Measurements from ENCODE around the gene MAMSTR.
"Not testable (repeated sequence)": the region's sequence is repeated elsewhere in the genome, so short reads cannot be mapped to it uniquely, and the experiment has no call there.

Gene MAMSTR

GRCh38 chr19:48680436-48681126 is 38.9 kb downstream of the MAMSTR start:
- H3K4me1 Mint-ChIP-seq (ENCODE audit: low read depth in 2 of 2) = peaks cover 0 to under 1% of the 10 kb centered on the region in 2 donors
- no peak overlapping the region for H3K27ac Mint-ChIP-seq
- no peak overlapping the region for H3K4me3 Mint-ChIP-seq
- ATAC-seq (replicated peaks) (no peak), DNase-seq (no peak)
- no peaks in the 10 kb centered on the region for H3K27me3 Mint-ChIP-seq
- no peaks in the 10 kb centered on the region for H3K9me3 Mint-ChIP-seq
- no peaks in the 10 kb centered on the region for H3K36me3 Mint-ChIP-seq (ENCODE audit: insufficient read depth)

- not testable (repeated sequence) for H3K4me3 Mint-ChIP-seq; H3K4me1 Mint-ChIP-seq (ENCODE audit: low read depth in 2 of 2); H3K9me3 Mint-ChIP-seq; DNase-seq; H3K36me3 Mint-ChIP-seq (ENCODE audit: insufficient read depth); H3K27me3 Mint-ChIP-seq; ATAC-seq (replicated peaks); H3K27ac Mint-ChIP-seq
Measured at GRCh38 chr19:48680006-48680405, 39.5 kb downstream of the MAMSTR start.

GRCh38 chr19:48678201-48678600 is 41.3 kb downstream of the MAMSTR start:
- no peaks in the 10 kb centered on the region for H3K27me3 Mint-ChIP-seq
- H3K36me3 Mint-ChIP-seq (ENCODE audit: insufficient read depth) = no peaks in the 10 kb centered on the region
- H3K4me1 Mint-ChIP-seq (ENCODE audit: low read depth in 2 of 2) = peaks cover 5 to 6% of the 10 kb centered on the region in 2 donors

GRCh38 chr19:48676887-48677286 is 42.6 kb downstream of the MAMSTR start:
- no peak for ATAC-seq (replicated peaks)
- Mint-ChIP-seq H3K9me3 (no peaks in the 10 kb centered on the region), H3K36me3 (ENCODE audit: insufficient read depth) (no peaks in the 10 kb centered on the region), H3K27me3 (no peaks in the 10 kb centered on the region), H3K4me3 (no peak overlapping the region), H3K27ac (no peak overlapping the region), H3K4me1 (ENCODE audit: low read depth in 2 of 2) (peaks cover 5 to 6% of the 10 kb centered on the region in 2 donors)
- DNase-seq = no peak

More at GRCh38 chr19:48678201-48678600, 41.3 kb downstream of the MAMSTR start:
- no peaks in the 10 kb centered on the region for H3K9me3 Mint-ChIP-seq
- DNase-seq (no peak), ATAC-seq (replicated peaks) (no peak)
- H3K27ac Mint-ChIP-seq = no peak overlapping the region
- H3K4me3 Mint-ChIP-seq = no peak overlapping the region

GRCh38 chr19:48676487-48676886 is 43.0 kb downstream of the MAMSTR start:
- no peaks in the 10 kb centered on the region for H3K9me3 Mint-ChIP-seq
- peaks cover 5 to 6% of the 10 kb centered on the region in 2 donors for H3K4me1 Mint-ChIP-seq (ENCODE audit: low read depth in 2 of 2)
- ATAC-seq (replicated peaks) (no peak), DNase-seq (no peak)
- no peaks in the 10 kb centered on the region for H3K27me3 Mint-ChIP-seq
- H3K4me3 Mint-ChIP-seq = no peak overlapping the region
- H3K36me3 Mint-ChIP-seq (ENCODE audit: insufficient read depth) = no peaks in the 10 kb centered on the region
- no peak overlapping the region for H3K27ac Mint-ChIP-seq

- Mint-ChIP-seq H3K4me1 (ENCODE audit: low read depth in 2 of 2) (peaks cover 5 to 6% of the 10 kb centered on the region in 2 donors), H3K27me3 (no peaks in the 10 kb centered on the region), H3K36me3 (ENCODE audit: insufficient read depth) (no peaks in the 10 kb centered on the region), H3K4me3 (peak overlapping the region in 1 of 2 donors; percentile 33), H3K9me3 (no peaks in the 10 kb centered on the region), H3K27ac (peak overlapping the region in 1 of 2 donors; percentile 60)
- peak; percentile 75 to 76 (median 75) for DNase-seq
- ATAC-seq (replicated peaks) = peak; percentile 96
Measured at GRCh38 chr19:48674921-48675824, 44.4 kb downstream of the MAMSTR start.

- H3K4me3 Mint-ChIP-seq = no peak overlapping the region
- peaks cover 7% of the 10 kb centered on the region for H3K36me3 Mint-ChIP-seq (ENCODE audit: insufficient read depth)
- no peaks in the 10 kb centered on the region for H3K9me3 Mint-ChIP-seq
- DNase-seq = no peak
- no peak overlapping the region for H3K27ac Mint-ChIP-seq
- peaks cover 5 to 6% of the 10 kb centered on the region in 2 donors for H3K4me1 Mint-ChIP-seq (ENCODE audit: low read depth in 2 of 2)
- no peaks in the 10 kb centered on the region for H3K27me3 Mint-ChIP-seq
- ATAC-seq (replicated peaks) = no peak
Measured at GRCh38 chr19:48674216-48674809, 45.2 kb downstream of the MAMSTR start.

- no peak for ATAC-seq (replicated peaks)
- Mint-ChIP-seq H3K27me3 (no peaks in the 10 kb centered on the region), H3K27ac (no peak overlapping the region), H3K36me3 (ENCODE audit: insufficient read depth) (peaks cover 12% of the 10 kb centered on the region), H3K4me3 (no peak overlapping the region), H3K4me1 (ENCODE audit: low read depth in 2 of 2) (peaks cover 5 to 6% of the 10 kb centered on the region in 2 donors), H3K9me3 (peaks cover 0 to 1% of the 10 kb centered on the region in 2 donors)
- DNase-seq = no peak
Measured at GRCh38 chr19:48673436-48674100, 46.0 kb downstream of the MAMSTR start.

GRCh38 chr19:48672994-48673393 is 46.5 kb downstream of the MAMSTR start, which contains the start of gene NTN5:
NTN5 (minus strand) TSS chr19:48673017; CDS start chr19:48670986, 2,031 bp downstream.
- H3K9me3 Mint-ChIP-seq = peaks cover 0 to 1% of the 10 kb centered on the region in 2 donors
- no peak for DNase-seq
- H3K27me3 Mint-ChIP-seq = no peaks in the 10 kb centered on the region
- peaks cover 5 to 6% of the 10 kb centered on the region in 2 donors for H3K4me1 Mint-ChIP-seq (ENCODE audit: low read depth in 2 of 2)
- no peak for ATAC-seq (replicated peaks)
- no peak within 1 kb of the TSS for H3K4me3 Mint-ChIP-seq
- peaks cover 15% of the 10 kb centered on the region for H3K36me3 Mint-ChIP-seq (ENCODE audit: insufficient read depth)
- peak within 1 kb of the TSS in 1 of 2 donors; percentile 29 for H3K27ac Mint-ChIP-seq

- no peak overlapping the region for H3K27ac Mint-ChIP-seq
Measured at GRCh38 chr19:48671446-48671995, 48.0 kb downstream of the MAMSTR start.

GRCh38 chr19:48670699-48671445 is 48.7 kb downstream of the MAMSTR start:
- peaks cover 15% of the 10 kb centered on the region for H3K36me3 Mint-ChIP-seq (ENCODE audit: insufficient read depth)
- H3K27ac Mint-ChIP-seq = no peak overlapping the region
- peaks cover 5 to 6% of the 10 kb centered on the region in 2 donors for H3K4me1 Mint-ChIP-seq (ENCODE audit: low read depth in 2 of 2)
- no peaks in the 10 kb centered on the region for H3K27me3 Mint-ChIP-seq
- no peak overlapping the region for H3K4me3 Mint-ChIP-seq
- ATAC-seq (replicated peaks) (no peak), DNase-seq (no peak)
- H3K9me3 Mint-ChIP-seq = peaks cover 0 to 1% of the 10 kb centered on the region in 2 donors

More at GRCh38 chr19:48671446-48671995, 48.0 kb downstream of the MAMSTR start:
- Mint-ChIP-seq H3K4me1 (ENCODE audit: low read depth in 2 of 2) (peaks cover 5 to 6% of the 10 kb centered on the region in 2 donors), H3K4me3 (no peak overlapping the region), H3K9me3 (peaks cover 0 to 1% of the 10 kb centered on the region in 2 donors), H3K36me3 (ENCODE audit: insufficient read depth) (peaks cover 15% of the 10 kb centered on the region), H3K27me3 (no peaks in the 10 kb centered on the region)
- ATAC-seq (replicated peaks) = no peak
- DNase-seq = no peak

Data from effector memory CD8-positive, alpha-beta T cell (primary cell).